ENCODE measurements around the gene ITIH2.

ITIH2 gene

GRCh38 chr10:7788639-7789286, 85.6 kb downstream of the ITIH2 start:
- peak; percentile 47 for DNase-seq (ENCODE audit: low read depth)
- H3K4me3 ChIP-seq (ENCODE audit: low read length), result peak overlapping the region; percentile 88
- TF ChIP-seq, protein P1, sequence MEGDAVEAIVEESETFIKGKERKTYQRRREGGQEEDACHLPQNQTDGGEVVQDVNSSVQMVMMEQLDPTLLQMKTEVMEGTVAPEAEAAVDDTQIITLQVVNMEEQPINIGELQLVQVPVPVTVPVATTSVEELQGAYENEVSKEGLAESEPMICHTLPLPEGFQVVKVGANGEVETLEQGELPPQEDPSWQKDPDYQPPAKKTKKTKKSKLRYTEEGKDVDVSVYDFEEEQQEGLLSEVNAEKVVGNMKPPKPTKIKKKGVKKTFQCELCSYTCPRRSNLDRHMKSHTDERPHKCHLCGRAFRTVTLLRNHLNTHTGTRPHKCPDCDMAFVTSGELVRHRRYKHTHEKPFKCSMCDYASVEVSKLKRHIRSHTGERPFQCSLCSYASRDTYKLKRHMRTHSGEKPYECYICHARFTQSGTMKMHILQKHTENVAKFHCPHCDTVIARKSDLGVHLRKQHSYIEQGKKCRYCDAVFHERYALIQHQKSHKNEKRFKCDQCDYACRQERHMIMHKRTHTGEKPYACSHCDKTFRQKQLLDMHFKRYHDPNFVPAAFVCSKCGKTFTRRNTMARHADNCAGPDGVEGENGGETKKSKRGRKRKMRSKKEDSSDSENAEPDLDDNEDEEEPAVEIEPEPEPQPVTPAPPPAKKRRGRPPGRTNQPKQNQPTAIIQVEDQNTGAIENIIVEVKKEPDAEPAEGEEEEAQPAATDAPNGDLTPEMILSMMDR (IDR thresholded peaks at IDR 0.05; ENCODE audit: insufficient read depth, low read depth, low read length, missing control alignments), result no peak

DNA sequence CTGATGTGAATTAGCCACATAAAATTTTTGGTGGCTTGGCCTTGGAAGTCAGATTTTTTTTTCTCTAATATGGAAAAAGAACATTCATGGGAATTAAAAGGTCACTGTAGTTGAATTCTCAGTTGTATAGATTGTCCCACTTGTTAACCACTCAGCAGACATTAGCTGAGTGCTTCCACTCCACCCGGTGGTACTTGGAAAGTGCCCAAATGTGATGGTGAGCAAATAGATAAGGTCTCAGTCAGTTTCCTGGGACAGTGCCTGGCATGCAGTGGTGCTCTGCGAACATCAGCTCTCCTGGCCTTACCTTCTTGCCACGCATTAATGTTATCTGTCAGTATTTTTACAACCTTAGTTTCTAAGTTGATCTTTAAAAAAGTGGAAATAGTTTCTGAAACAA, 86.3 kb downstream of the ITIH2 start:
- TF ChIP-seq, protein P1 (IDR thresholded peaks at IDR 0.05; ENCODE audit: insufficient read depth, low read depth, low read length, missing control alignments), result no peak
- peak; percentile 24 for DNase-seq (ENCODE audit: low read depth)
- peak overlapping the region; percentile 88 for H3K4me3 ChIP-seq (ENCODE audit: low read length)

GRCh38 chr10:7792541-7792940, 89.4 kb downstream of the ITIH2 start:
- TF ChIP-seq, protein P1 (IDR thresholded peaks at IDR 0.05; ENCODE audit: insufficient read depth, low read depth, low read length, missing control alignments), result no peak
- H3K4me3 ChIP-seq (ENCODE audit: low read length), result no peak overlapping the region
- no peak for DNase-seq (ENCODE audit: low read depth)

DNA sequence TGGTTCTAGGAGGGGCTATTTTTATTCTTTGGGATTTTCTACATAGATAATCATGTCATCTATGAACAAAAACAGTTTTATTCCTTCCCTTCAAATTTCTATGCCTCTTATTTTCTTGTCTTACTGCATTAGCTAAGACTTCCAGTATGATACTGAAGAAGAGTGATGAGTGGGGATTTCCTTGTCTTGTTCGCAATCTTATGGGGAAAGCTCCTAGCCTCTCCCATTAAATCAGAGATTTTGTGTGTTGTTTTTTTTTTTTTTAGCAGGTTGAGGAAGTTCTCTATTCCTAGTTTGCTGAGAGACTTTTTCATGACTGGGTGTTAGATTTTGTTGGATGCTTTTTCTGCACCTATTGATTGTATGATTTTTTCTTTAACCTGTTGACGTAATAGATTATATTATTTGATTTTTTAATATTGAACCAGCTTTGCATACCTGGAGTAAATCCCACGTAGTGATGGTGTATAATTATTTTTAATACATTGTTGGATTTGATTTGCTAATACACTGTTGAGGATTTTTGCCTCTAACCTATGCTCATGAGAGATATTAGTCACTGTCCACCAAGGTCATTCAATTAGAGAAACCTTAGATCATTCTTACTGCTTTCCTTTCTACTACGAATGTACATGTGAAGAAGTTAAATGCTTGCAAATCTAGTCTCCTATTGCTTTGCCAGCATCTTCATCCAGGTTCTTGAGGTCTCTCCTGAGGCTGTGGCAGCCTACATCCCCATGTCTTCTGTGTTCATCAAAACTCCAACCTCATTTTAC, 91.3 kb downstream of the ITIH2 start:
- TF ChIP-seq, protein P1 (IDR thresholded peaks at IDR 0.05; ENCODE audit: insufficient read depth, low read depth, low read length, missing control alignments), result no peak
- no peak overlapping the region for H3K4me3 ChIP-seq (ENCODE audit: low read length)
- DNase-seq (ENCODE audit: low read depth), result no peak

DNA sequence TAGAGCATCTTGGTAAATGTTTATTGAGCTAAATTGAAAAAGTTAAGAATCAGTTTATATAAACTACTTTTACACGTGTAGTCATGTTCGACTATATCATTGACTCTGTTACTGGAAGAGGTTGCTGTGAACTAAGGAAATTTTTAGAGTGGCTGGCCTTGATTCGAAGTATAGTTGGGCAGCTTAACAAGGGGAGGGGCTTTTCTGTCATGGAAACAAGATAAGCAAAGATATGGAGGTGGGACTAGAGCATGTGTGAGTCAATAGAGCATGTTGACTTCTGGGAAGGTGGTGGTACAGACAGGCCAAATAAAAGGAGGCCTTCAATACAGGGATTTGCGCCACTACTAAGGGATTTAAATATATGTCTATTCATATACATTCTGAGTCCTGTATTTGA, 92.5 kb downstream of the ITIH2 start:
- TF ChIP-seq, protein P1 (IDR thresholded peaks at IDR 0.05; ENCODE audit: insufficient read depth, low read depth, low read length, missing control alignments), result no peak
- no peak overlapping the region for H3K4me3 ChIP-seq (ENCODE audit: low read length)
- no peak for DNase-seq (ENCODE audit: low read depth)

DNA sequence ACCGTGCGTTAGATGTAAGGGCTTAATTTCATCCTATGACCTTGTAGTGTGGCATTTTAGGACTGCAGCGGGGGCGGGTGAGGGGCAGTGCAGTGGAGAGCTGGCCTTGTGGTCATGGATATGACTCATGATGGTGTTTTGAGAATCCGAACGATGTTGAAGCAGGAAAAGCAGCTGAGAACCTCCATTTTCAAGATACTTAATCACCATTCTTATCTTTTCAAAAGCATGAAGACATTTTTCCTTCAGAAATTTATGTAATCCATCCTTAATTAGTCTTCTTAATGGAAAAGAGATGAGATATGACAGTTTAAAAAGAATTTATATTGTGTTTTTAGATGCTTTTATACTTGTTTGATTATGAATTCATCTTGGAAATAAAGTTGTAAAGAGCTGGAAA, 94.5 kb downstream of the ITIH2 start:
- H3K4me3 ChIP-seq (ENCODE audit: low read length), result no peak overlapping the region
- peak; percentile 56 for DNase-seq (ENCODE audit: low read depth)
- TF ChIP-seq, protein P1 (IDR thresholded peaks at IDR 0.05; ENCODE audit: insufficient read depth, low read depth, low read length, missing control alignments), result no peak
